Raji (cell line): ENCODE data around the gene ASPHD2.

ENCODE experiments used
- POLR2A ChIP-seq: IDR thresholded peaks from 2 replicates; pipeline ENCODE4 v1.6.1; 2011; ENCODE audit warnings: low read depth, low read length, control low read depth; ENCODE audit not compliant: insufficient read depth

The ASPHD2 gene

DNA sequence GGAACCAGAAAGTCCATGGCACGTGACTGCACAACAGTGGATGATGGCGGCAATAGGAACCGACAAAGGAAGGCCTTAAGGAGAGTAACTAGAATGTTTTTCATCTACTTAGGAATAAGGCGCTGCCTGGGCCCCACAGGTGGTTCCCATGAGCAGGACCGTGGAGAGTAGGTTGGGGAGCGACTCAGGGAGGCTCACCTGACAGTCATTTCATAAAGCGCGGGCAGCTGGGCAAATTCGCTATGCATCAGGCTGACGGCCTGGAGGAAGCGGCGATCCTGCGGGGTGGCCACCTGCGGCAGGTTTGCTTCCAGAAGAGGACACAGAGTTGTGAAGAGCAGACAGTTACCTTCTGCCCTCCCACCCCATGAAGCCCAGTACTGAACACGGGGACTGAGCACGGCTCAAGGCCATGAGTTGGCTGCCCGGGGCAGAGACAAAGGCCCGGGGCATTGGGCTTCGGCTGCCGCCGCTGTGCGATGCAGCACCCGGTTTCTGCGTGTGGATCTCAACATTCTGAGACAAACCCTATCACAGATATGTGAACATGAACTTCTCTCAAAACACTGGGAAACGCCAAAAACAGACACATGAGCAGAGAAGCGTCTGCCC is 28.7 kb downstream of the ASPHD2 start:
- no peak for TF ChIP-seq POLR2A

DNA sequence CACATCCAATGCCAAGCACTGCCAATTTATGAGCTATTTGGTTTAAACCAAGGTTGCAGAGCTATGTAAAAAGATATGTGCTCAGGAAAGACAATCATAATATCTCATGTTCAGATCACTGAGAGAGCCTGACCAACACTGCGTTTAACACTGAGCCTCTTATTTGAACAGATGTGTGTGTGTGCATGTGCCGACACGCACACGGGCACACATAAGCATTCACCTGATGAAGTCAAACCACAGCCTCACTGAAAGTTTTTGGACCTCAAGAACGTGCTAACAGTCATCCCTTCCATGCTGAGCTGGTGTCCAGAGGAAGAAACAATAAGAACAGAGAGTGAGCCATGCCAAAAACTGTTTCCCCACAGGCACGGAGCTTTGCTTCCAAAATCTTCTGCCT is 31.1 kb downstream of the ASPHD2 start:
- TF ChIP-seq POLR2A = no peak

DNA sequence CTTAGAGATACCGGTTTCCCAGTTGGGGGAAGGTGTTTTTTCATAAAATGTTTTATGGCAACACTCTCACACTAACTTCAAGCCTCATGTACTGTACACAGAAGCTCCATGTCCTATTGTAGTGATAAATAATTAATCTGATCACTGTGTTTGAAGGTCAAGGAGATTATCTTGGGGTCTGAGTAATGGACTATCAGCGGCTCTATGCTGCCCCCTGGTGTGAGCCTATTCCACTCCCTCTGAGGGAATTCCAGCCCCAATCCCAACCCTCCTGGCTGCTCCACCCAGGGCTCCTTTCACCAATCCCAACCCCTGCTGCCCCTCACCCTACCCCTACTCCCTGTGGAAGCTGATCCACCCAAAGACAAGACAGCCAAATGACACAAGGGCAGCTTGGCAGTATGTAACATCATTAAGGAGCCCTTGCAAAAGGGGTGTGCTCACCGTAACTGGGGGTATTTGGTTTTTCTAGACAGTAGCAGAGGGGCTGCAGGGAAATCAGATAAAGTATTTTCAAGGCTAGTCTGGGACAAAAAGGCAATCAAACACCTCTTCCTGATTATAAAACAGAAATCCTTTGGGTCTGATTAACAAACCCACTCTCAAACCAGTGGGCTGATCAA is 32.2 kb downstream of the ASPHD2 start:
- no peak for TF ChIP-seq POLR2A

DNA sequence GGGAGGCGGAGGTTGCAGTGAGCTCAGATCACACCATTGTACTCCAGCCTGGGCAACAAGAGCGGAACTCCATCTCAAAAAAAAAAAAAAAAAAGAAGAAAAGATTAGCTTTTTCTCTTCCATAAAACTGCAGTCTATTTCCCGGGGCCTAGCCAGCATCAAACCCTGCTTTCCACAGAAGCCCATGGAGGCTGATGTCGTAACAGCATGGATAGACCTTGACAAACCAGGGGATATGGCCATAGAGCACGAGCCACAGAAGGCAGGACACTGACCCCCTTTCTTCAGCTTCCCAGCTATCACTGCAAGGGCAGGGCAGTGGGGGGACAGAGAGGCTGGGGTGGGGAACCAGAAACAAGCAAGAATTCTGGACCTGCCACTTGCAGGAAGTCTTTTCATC is 33.0 kb downstream of the ASPHD2 start:
- TF ChIP-seq POLR2A = no peak

DNA sequence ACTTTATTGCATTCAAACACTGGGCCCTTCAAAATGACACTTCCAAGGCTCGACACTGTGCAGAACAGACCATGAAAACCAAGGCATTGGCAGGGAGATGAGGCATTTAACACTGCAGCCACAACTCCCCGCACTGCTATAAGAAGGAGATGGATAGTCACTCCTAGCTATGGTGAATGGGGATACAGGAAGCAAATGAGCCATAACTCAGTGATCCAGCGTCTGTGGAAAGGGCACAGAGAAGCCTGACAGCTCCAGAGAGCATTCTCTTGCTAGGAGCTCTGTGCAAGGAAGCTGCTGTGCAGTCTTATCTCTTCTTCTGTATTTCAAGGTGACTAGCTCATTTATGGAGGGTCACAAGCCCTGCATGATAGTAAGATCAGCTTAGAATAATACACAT is 33.6 kb downstream of the ASPHD2 start:
- TF ChIP-seq POLR2A = no peak

DNA sequence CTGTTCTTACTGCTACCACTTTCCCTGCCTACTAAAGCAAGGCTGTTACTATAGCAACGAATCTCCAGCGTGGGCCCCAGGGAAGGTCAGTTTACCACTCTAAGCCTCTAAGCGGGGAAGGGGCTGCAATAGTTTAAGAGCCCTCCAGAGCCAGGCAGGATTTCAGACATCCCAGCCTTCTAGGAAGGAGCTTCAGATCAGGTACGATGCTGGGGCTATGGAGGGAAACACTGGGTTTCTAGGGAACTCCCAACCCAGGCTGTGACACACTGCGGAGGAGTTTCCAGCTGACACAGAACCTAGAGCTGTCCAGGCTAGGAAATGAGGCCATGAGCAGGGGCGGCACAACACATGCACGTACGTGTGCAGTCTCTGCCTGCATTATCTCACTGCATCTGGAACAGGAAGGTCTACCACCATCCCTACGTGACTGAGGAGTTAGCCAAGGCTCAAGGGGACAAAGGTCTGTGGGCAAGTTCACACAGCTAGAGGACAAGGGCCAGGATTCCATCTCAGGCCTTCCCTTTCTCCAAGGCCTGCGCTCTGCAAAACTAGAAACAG is 34.1 kb downstream of the ASPHD2 start:
- TF ChIP-seq POLR2A = no peak

DNA sequence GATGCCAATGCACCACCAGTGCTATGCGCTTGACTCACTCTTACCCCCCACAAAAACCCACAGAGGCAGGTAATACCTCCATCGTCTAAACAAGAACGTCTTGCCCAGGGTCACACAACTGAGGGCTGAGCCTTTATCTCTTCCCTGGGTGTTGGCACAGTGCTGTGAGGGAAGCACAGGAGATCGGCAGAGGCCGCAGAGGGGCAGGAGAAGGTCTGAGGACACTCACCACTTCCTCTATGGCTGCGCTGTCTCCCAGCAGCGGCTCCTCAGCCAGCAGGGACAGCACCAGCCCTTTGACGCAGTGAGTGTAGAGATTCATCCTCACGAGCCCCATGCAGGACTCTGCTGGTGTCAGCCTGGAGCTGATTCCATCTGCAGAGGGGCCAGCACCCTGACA is 34.6 kb downstream of the ASPHD2 start:
- TF ChIP-seq POLR2A = no peak

DNA sequence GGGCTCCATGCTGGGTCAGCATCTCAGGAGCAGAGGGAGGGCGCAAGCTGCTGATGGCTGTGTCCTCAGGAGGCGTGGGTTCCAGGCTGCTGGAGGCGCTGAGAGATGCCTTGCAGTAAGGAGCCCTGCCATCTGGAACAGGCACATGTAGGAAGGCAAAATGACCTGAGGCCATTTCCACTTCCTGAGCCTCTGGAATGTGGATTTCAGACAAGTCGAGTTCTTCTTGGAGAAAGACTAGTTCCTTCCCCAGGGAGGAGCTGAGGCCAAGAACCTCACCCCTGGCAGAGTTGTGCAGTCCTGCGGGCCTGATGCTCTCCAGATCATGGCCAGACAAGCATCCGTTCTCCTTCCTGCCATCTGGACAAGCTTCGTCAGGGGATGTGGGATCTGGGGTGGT is 35.3 kb downstream of the ASPHD2 start:
- no peak for TF ChIP-seq POLR2A

DNA sequence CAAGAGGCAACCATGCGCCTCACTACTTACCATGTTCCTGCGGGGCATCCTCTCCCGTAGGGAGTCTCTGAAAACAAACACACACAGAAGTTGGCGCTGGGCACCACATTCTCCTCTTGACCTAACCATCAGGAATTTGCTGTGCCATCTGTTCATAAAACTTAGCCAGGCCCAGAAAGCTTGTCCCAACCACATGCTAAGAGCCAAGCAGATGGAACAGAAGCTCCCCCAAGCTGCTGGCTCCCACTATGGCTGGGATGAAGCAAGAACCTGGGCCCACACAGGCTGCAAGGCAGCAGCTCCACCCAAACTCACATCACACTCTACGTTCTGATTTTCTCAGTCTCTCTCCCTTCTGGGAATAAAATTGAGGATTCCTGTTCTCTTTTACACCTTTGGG is 37.1 kb downstream of the ASPHD2 start:
- no peak for TF ChIP-seq POLR2A

DNA sequence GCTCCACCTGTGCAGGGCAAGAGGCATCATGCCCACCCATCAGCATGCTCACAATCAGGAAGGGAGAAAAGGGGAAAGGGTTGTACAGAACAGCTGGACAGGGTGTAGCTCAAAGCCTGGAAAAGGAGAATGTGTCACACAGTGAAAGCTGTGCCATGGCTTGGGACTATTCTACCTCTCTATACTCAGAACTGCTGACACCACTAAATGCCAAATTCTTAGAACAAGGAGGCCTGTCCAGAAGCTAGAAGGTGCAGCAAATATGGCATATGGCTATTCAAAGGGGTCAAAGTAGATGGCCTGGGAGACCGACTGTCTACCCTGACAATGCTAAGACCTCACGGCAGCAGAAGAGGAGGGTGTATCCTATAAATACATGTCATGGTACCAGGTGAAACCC is 41.7 kb downstream of the ASPHD2 start:
- TF ChIP-seq POLR2A = no peak

DNA sequence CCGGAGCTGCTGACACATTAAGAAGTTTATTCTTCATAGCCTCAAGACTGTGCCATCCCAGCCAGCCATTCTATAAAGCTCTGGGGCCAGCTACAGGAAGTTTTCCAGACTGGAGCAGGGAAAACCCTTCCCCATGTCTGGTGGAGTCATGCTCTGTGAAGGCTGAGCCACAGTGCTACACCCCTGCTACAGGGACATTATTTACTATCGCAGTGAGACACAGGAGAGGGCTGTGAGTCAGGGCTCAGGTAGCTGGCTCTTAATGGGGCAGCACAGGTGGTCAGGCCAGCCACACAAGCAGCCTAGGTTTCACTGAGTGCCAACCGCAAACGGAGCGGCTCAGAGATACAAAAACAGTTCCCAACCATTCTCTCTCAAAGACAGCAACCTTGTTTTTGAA is 42.5 kb downstream of the ASPHD2 start:
- no peak for TF ChIP-seq POLR2A

DNA sequence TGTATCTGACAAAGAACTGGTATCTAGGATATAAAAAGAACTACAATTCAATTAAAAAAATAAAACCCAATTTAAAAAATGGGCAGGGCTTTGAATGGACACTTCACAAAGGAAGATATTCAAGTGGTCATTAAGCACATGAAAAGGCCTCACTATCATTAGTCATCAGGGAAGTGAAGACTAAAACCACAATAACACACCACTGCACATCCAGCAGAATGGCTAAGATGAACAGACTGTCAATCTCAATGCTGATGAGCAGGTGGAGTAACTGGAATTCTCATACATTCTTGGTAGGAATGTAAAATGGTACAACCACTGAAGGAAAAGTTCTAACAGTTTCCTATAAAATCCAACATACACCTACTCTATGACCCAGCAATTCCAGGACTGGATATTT is 45.6 kb downstream of the ASPHD2 start:
- no peak for TF ChIP-seq POLR2A

DNA sequence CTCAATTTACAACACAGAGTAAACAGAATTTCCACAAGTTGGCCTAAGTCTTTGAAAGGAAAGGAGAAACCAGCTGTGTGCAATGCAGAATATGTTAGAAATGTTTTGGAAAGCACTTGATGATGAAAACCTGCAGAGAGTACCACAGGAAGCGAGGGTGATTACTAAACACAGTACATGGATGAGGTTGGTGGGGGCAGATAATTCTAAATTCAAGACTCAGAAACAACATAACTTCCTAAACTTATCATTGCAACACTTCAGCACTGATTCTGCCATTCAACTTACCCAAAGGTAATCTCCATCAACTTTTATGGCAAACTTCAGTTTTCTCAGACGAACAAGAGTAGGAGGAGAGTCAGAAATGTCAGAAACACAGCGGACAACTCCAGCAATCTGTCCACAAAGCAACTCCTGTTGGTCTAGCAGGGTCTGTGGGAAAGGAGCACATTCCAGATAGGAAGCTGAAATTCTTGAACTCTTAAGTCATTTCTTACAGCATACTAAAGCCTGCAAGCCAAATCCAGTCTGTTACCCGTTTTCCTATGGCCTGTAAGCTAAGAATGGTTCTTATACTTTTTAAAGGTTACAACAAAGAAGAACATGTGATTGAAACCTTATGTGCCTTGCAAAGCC is 47.8 kb downstream of the ASPHD2 start:
- no peak for TF ChIP-seq POLR2A

DNA sequence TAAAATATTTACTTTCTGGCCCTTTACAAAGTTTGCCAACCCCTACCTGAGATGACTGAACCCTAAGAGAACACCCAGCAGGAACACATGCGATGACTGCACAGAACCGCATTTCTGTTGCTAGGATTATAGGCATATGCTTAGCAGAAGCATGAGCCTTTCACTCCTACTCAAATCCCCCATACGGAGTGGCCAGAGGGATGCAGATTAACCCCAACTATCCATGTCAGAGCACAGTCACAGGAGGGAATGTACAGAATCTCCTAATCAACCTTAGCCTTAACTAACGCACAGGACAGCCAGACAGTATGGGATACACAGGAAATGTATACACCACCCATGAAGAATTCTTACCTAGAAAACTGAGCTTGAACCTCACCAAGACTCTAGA is 48.3 kb downstream of the ASPHD2 start:
- TF ChIP-seq POLR2A = no peak

DNA sequence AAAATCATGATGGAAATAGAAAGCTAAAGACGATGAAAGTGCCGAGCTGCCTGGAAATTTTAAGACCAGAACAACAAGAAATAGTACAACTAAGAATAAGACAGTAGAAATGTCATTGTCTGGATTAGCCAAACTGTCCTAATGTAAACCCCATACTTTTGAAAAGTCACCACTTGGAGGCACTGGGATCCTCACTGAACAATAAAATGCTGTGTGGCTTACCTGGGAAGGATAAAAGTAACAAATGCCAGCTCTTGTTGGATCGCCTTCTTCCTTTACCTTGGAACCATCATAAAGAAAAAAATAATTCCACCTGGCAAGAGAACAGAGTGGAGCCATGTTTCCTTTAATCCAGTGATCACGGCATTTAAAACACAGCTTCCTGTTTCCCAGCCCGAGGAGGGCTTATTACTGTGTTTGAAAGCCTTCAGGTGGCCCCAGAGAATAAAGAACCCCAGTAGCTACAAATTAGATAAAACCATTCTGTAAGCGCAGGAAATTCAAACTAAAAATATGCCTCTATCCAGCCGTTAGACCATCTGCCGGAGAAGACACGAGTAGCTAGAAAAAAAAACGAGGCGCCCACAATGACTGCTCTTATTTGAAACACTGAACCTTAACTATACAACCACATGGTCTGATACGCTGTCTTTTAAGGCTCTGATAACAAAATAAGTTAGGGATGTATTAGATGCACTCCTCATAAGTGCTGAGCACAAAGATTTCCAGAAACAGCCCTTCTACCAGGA is 50.2 kb downstream of the ASPHD2 start:
- no peak for TF ChIP-seq POLR2A
